ENCODE results near the gene POGK. TPM values are rescaled to one million over a fixed set of nuclear protein-coding genes. Genes with fewer than 3 reads are reported as not detected.

The POGK gene
- total RNA-seq, 1 experiment from 2014 or later: 27.2 TPM

- no peaks in the 10 kb centered on the region for H3K27me3 ChIP-seq (replicated peaks; ENCODE audit: control insufficient read depth, insufficient read depth, low read length)
- H3K4me1 Mint-ChIP-seq (ENCODE audit: low read depth, unreplicated experiment): peaks cover 17% of the 10 kb centered on the region
- H3K4me3 Mint-ChIP-seq (ENCODE audit: unreplicated experiment): peak overlapping the region; percentile 87
- H3K4me1 ChIP-seq: peaks cover 8% of the 10 kb centered on the region
- intact Hi-C loops (cut with micrococcal nuclease; ENCODE audit: unreplicated experiment): no loop called here
- no TSS peak for BruUV-seq (replicated peaks)
- no peaks in the 10 kb centered on the region for H3K9me3 ChIP-seq
- POLR2A ChIA-PET: interaction anchor here (0.5 to 0.6 kb wide), 3 partner anchors 35 to 345 kb away, joined by 3 to 4 read pairs (median 3); partner anchors contain the start of gene POGK
- H3K27ac Mint-ChIP-seq (ENCODE audit: unreplicated experiment): no peak overlapping the region
- H3K36me3 ChIP-seq (ENCODE audit: control insufficient read depth, insufficient read depth, low read length): no peaks in the 10 kb centered on the region
- no peaks in the 10 kb centered on the region for H3K9me3 Mint-ChIP-seq (ENCODE audit: unreplicated experiment)
- H3K4me3 ChIP-seq (ENCODE audit: low read depth, low read length): no peak overlapping the region
- CTCF ChIA-PET: interaction anchor here (2.7 kb wide), 1 partner anchor 36 kb away, joined by 7 read pairs; no protein-coding TSS in a partner anchor
- DNase-seq: no peak
- TF ChIP-seq CTCF (IDR thresholded peaks at IDR 0.05; ENCODE audit: insufficient read depth in 1 of 2, low read depth in 1 of 2, low read length in 1 of 2, severe bottlenecking in 1 of 2, unreplicated experiment in 1 of 2): no peak
- H3K36me3 Mint-ChIP-seq (ENCODE audit: insufficient read depth, unreplicated experiment): peaks cover 6% of the 10 kb centered on the region
- no peaks in the 10 kb centered on the region for H3K27me3 Mint-ChIP-seq (ENCODE audit: insufficient read depth, unreplicated experiment)
Observed at GRCh38 chr1:166874464-166874863, 35.2 kb downstream of the POGK start.

GRCh38 chr1:166875302-166875733 is 36.0 kb downstream of the POGK start:
- intact Hi-C loops (cut with micrococcal nuclease; ENCODE audit: unreplicated experiment): no loop called here
- H3K27me3 Mint-ChIP-seq (ENCODE audit: insufficient read depth, unreplicated experiment): no peaks in the 10 kb centered on the region
- peak overlapping the region; percentile 87 for H3K4me3 Mint-ChIP-seq (ENCODE audit: unreplicated experiment)

More at GRCh38 chr1:166875302-166875733, 36.0 kb downstream of the POGK start:
- ChIA-PET POLR2A (interaction anchor here (1.8 kb wide), 2 partner anchors 35 to 345 kb away, joined by 6 to 17 read pairs; partner anchors contain the start of genes POGK and POU2F1), CTCF (interaction anchor here (2.7 kb wide), 1 partner anchor 35 kb away, joined by 7 read pairs; no protein-coding TSS in a partner anchor)
- Mint-ChIP-seq H3K4me1 (ENCODE audit: low read depth, unreplicated experiment) (peaks cover 17% of the 10 kb centered on the region), H3K9me3 (ENCODE audit: unreplicated experiment) (no peaks in the 10 kb centered on the region), H3K27ac (ENCODE audit: unreplicated experiment) (peak overlapping the region; percentile 97), H3K36me3 (ENCODE audit: insufficient read depth, unreplicated experiment) (peaks cover 6% of the 10 kb centered on the region)
- Histone ChIP-seq H3K4me1 (peaks cover 8% of the 10 kb centered on the region), H3K9me3 (no peaks in the 10 kb centered on the region), H3K27me3 (replicated peaks; ENCODE audit: control insufficient read depth, insufficient read depth, low read length) (no peaks in the 10 kb centered on the region), H3K36me3 (ENCODE audit: control insufficient read depth, insufficient read depth, low read length) (no peaks in the 10 kb centered on the region), H3K4me3 (ENCODE audit: low read depth, low read length) (peak overlapping the region; percentile 57)
- no peak for DNase-seq
- no TSS peak for BruUV-seq (replicated peaks)
- no peak for TF ChIP-seq CTCF (IDR thresholded peaks at IDR 0.05; ENCODE audit: insufficient read depth in 1 of 2, low read depth in 1 of 2, low read length in 1 of 2, severe bottlenecking in 1 of 2, unreplicated experiment in 1 of 2)

Data from Caco-2 (cell line).